Femur (tissue), 1 donor: ENCODE data around the gene CDCP2.
"Not testable (repeated sequence)": the region's sequence is repeated elsewhere in the genome, so short reads cannot be mapped to it uniquely, and the experiment has no call there.

ENCODE experiments used
- DNase-seq: peaks from one replicate; pipeline ENCODE4 v3.0.0-alpha.2; 2017

The CDCP2 gene

GRCh38 chr1:54167422-54168139, 14.8 kb upstream of the CDCP2 start:
- DNase-seq: peak; percentile 10

- DNase-seq: not testable (repeated sequence)
Measured at GRCh38 chr1:54166357-54166756, 13.6 kb upstream of the CDCP2 start.

GRCh38 chr1:54165146-54165545, 12.3 kb upstream of the CDCP2 start:
- DNase-seq: no peak

GRCh38 chr1:54163573-54163972, 10.8 kb upstream of the CDCP2 start:
- no peak for DNase-seq

GRCh38 chr1:54163051-54163450, 10.3 kb upstream of the CDCP2 start:
- no peak for DNase-seq

- DNase-seq: no peak
Measured at GRCh38 chr1:54161495-54162168, 8.8 kb upstream of the CDCP2 start.

GRCh38 chr1:54160351-54160750, 7.6 kb upstream of the CDCP2 start:
- no peak for DNase-seq

- no peak for DNase-seq
Measured at GRCh38 chr1:54159733-54160316, 7.0 kb upstream of the CDCP2 start.

- no peak for DNase-seq
Measured at GRCh38 chr1:54158071-54158470, 5.3 kb upstream of the CDCP2 start.

- DNase-seq: no peak
Measured at GRCh38 chr1:54157401-54157800, 4.6 kb upstream of the CDCP2 start.

GRCh38 chr1:54156986-54157385, 4.2 kb upstream of the CDCP2 start:
- no peak for DNase-seq

GRCh38 chr1:54156201-54156600, 3.4 kb upstream of the CDCP2 start:
- no peak for DNase-seq

- DNase-seq: peak; percentile 77
Measured at GRCh38 chr1:54153535-54154439, 987 bp upstream of the CDCP2 start.

GRCh38 chr1:54151013-54151412, 1.8 kb downstream of the CDCP2 start:
- no peak for DNase-seq

- DNase-seq: no peak
Measured at GRCh38 chr1:54149734-54150133, 3.1 kb downstream of the CDCP2 start.

- no peak for DNase-seq
Measured at GRCh38 chr1:54144366-54144765, 8.4 kb downstream of the CDCP2 start.

GRCh38 chr1:54142146-54142900, 10.5 kb downstream of the CDCP2 start:
- DNase-seq: no peak

- DNase-seq: no peak
Measured at GRCh38 chr1:54139711-54140110, 13.1 kb downstream of the CDCP2 start.

- no peak for DNase-seq
Measured at GRCh38 chr1:54138994-54139393, 13.8 kb downstream of the CDCP2 start.

- peak; percentile 55 for DNase-seq
Measured at GRCh38 chr1:54137534-54138061, 15.2 kb downstream of the CDCP2 start.

GRCh38 chr1:54136963-54137533, 15.8 kb downstream of the CDCP2 start:
- DNase-seq: no peak
